HG03108 (cell line): ENCODE data around the gene AIF1L.
"Not testable (repeated sequence)": the region's sequence is repeated elsewhere in the genome, so short reads cannot be mapped to it uniquely, and the experiment has no call there.

Experiments used
- ATAC-seq: cut with Tn5 transposase; IDR thresholded peaks from one replicate; pipeline ENCODE4 v1.9.1; 2021; ENCODE audit warnings: moderate library complexity; ENCODE audit not compliant: unreplicated experiment

AIF1L gene

DNA sequence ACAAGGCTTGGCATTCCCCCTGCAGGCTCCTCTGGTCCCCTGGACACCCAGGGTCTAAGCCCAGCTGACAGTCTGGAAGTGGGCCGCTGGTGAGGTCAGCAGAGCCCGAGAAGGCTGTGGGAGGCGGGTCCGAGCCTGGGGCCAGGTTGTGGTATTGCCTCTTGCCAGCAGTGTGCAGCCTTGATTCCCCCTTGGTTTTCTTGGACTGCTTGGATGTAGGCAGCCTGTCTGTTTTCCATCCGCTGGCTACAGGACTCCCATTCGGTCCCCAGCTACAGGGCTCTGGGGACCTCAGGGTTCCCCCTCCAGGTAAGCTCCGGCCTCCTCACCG lies 1.6 kb downstream of the AIF1L start:
- ATAC-seq: no peak

DNA sequence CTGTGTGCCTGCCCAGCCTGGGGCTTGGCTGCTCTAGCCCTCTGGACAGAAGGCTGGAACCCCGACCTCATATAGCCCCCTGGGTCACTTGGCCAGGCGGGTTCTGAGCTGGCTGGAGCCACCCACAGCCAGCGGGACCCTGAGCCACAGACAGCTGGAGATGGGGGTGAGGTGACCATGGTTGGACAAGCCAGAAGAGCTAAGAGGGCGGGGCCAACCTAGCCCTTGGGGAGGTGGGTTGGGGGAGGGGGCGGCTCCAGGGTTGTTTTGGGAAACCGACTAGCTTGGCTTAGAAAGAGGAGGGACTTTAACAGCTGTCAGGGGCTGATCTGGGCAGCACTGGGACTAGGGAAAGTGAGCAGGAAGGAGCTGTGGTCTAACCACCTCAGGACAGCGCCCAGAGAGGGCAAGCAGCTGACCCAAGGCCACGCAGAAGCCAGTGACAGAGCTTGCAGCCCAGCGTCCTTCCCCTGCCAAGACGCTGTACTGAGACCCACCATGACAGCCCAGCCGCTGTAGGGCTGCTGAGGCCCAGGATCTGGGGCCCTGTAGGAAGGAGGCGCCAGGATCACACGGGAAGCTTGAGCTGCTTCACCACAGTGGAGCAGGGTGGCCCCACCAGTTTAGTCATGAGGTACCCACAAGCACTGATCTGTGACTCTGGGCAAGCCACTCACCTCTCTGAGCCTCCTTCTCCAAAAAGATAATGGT lies 2.2 kb downstream of the AIF1L start:
- ATAC-seq: no peak

DNA sequence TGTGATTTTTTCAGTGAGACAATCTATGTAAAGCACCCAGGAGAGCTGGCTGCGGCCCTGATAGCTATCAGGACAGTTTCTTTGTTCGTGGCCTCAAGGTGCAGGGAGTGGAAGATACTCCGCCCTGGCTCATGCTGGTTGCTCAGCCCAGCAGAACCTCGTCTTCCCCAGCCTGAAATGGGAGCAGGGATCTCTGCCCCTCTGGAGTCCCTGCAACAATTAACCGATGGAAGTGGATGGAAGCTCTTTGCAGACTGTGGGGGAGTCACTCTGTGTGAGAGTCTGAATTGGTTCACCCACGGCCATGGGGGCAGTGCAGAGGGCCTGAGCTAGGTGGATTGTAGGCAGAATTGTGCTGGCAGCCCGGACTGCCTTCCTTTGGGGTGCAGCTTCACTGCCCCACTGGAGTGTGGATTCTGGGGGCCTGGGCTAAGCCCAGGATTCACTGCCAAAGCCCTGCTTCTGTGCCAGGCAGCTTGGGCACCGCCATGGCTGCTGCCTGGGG lies 2.8 kb downstream of the AIF1L start:
- ATAC-seq: no peak

DNA sequence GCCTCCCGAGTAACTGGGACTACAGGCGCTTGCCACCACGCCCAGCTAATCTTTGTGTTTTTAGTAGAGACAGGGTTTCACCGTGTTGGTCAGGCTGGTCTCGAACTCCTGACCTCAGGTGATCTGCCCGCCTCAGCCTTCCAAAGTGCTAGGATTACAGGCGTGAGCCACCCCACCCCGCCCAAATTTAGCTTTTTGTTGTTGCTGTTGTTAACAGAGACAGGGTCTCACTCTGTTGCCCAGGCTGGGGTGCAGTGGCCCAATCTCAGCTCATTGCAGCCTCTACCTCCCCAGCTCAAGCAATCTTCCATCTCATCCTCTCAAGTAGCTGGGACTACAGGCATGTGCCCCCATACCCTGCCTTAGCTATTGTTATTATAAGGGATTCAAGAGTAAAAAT lies 3.5 kb downstream of the AIF1L start:
- ATAC-seq: not testable (repeated sequence)

DNA sequence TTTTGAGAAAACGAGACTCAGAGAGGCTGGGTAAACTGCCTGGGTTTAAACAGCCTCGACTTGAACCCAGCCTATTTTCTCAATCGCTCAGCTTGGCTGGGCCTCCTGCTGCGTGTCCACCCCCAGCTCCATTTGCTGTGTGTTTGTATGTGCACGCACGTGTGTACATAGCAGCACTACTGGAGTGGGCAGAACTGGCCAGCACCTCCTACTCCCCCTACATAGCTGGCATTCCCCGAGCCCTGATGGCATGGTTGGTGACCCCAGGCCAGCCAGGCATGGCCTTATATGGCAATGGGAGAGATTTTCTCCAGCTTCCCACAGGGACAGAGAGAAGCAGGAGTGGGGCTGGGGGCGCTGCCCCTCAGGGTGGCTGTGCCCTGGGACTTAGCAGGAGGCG lies 4.1 kb downstream of the AIF1L start:
- ATAC-seq: no peak

DNA sequence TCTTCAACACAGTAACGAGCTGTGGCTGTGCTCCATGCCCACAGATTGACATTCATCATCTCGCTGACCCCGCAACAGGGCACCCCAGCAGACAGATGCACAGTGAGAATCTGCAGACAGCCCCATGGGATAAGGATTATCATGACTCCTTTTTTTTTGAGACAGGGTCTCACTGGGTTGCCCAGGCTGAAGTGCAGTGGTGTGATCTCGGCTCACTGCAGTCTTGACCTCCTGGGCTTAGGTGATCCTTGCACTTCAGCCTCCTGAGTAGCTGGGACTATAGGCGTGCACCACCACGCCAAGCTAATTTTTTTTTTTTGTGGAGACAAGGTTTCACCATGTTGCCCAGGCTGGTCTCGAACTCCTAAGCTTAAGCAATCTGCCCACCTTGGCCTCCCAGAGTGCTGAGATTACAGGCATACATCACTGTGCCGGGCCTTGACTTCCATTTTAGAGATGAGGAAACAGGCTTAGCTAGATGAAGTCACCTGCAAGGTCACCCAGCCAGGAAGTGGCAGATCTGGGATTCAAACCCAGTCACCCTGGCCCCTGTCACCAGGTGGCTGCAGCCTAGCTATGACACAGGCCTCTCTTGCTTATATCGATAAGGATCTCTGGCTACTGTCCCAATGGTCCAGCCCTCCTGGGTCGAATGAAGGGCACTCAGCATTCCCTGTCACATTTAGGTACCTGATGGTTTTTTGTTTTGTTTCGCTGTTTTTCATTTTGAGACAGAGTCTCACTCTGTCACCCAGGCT lies 5.1 kb downstream of the AIF1L start:
- no peak for ATAC-seq

DNA sequence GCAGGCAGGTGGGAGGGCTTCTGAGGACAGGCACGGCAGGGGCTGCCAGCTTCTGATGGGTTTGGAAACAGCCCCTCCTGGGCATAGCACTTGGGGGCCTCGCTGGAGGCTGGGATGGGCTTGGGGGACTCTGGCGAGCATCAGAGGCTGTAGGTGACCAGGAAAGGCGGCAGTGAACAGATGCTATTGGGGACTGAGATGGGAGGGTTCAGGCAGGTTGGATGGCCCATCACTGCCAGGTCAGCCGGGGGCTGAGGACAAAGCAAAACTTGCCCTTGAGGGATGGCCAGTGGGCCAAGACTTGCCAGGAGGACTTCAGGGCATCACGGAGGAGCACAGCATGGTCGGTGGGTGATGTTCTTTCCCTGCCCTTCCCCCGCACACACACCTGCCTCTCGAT lies 6.7 kb downstream of the AIF1L start:
- no peak for ATAC-seq

DNA sequence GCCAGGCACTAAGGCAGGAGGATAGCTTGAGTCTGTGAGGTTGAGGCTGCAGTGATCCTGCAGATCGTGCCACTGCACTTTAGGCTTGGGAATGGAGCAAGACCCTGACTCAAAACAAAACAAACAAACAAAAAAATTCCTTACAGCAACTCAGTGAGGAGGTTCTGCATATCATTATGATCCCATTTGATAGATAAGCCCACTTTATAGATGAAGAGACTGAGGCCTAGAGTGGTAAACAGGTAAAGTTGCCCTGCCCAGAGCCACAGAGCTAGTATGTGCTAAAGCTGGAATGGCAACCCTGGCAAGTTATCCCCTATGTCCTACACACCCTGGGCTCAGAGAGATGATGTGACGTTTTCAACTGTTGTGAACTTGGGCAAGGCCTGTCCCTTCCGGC lies 7.2 kb downstream of the AIF1L start:
- no peak for ATAC-seq

DNA sequence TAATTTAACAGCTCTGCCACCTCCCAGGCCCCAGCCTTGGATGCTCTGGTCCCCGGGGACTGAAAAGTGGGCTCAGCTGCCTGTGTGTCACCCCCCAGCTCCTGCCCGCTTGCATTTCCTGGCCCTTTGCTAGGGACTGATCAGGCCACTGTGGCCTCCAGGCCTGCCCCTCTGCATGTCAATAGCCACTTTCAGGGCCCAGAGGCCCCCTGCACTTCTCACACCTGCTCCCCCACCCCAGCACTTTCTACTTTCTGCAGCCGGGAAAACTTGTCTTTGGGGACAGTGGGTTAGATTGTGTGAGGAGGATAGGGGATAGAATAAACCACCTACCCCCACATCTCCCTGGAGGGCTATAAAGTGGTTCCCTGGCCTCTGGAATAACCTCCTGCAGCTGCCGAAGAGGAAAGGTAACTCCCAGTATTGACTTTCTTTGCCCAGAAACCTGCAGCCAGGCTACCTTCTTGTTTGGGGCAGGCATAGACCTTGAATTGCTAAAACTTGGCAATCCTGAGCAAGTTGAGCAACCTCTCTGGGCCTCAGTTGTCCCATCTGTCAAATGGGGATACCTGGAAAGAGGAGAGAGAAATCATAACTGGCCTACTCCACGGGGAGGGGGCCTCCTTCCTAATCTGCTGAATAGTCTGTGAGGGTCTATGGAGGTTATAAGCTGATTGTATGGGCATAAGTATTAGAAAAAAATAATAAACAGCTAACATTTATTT lies 7.8 kb downstream of the AIF1L start:
- ATAC-seq: no peak

DNA sequence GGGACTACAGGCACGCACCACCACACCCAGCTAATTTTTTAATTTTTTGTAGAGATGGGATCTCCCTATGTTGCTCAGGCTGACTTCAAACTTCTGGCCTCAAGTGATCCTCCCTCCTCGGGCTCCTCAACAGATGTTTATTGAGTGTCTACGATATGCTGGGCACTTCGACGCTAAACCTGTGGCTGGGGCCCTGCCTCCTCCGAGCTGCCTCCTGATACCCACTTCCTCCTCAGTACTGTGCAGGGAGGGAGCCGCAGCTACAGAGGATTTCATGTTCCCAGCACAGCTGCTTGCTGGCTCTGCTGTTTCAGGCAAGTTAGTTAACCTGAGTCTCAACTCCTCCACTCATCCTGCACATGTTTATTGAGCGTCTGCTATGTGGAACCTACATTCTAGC lies 9.6 kb downstream of the AIF1L start:
- ATAC-seq: no peak

DNA sequence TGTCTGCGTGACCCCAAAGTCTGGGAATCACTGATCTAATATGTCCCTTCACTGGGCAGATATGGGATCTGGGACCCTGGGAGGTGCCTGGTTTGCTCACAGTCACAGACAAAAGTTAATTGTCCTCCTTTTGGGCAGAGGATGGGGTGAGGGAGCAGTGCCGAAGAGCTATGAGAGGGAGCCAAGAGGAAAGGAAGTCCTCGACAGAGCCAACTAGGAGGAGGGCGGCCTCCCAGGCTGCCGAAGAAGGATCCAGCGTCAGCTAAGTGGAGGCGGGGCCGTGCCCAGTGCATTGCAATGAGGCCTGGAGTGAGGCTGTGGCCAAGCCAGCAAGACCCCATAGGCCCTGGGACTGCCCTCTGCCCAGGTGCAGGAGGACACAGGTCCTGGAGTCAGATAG lies 11.4 kb downstream of the AIF1L start:
- ATAC-seq: no peak

DNA sequence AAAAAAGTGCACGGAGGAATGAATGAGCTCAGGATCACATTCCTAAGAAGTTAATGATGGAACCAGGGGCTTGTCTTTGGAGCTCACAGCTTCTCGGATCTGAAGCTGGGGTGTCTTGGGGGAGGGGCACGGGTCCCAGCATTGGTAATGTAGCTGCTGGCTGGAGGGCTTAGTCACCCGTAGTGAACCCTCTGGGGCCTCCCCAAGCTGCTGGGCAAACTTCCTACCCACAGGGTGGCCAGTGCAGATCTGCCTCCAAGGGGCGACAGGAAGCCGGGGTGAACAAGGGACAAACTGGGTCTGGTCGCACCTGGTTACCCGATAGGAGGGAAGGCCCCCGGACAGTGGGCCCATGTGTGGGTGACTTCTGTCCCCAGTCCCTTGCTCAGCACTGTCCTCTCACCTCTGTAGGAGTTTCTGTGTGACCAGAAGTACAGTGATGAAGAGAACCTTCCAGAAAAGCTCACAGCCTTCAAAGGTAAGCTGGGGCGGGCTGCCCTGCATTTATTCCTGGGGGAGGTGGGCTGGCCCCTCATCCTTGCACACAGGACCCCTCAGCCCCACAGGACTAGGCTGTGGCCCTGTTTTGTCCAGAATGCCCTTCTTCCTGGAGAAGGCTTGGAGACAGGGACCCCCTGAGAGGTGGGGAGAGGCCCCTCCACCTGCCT lies 15.0 kb downstream of the AIF1L start:
- ATAC-seq: no peak

DNA sequence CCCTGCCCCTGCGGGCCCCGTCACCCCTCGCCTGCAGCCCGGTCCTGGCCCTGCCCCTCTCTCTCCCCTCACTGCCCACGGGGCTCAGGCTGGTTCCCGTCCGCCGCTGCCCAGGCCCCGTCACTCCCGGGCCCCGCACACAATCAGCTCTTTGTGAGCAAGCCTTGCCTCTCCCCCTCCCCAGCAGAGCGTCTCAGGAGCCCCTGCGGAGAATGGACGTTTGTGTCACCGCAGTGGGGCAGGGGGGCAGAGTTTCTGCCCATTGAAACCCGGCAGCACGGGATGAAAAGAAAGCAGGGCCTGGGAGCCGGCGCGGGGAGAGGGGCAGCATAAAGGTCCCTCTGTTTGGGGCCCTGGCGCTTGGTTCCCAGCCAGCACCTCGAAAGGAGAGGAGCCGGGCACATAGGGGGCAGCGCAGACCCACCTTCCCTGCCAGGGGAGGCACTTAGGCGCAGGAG lies 15.6 kb downstream of the AIF1L start:
- no peak for ATAC-seq

DNA sequence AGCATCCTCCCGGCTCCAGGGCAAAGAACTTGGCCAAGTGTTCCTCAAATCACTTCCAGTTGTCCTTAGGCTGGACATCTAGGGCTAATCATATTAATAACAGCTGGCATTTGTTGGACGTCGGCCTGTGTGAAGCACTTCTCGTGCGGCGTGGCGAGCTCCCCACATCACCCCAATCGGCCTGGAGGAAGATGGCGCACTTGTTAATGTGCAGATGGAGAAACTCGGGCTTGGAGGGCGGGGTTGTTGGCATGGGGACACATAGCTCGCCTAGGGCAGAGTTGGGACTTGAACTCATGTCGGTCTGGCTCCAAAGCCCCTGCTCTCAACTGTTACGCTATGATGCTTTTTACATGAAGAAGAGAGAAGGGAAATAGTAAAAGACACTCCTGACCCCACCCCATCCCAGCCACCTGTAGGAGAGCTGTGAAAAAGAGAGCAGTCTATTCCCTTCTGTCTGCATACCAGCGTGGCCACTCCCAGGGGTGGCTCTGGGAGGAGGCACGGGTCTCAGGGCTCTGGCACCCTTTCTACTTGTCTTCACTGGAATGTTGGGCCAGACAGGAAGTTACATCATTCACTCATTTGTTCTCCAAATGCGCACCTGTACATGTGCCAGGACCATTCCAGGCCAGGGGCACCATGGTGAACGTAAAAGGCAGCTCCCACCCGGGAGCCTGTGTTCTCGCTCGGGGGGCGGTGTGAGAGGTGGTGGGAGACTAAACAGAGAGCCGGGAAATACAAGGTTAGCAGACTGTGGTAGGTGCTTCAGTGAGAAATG lies 16.2 kb downstream of the AIF1L start:
- ATAC-seq: no peak

DNA sequence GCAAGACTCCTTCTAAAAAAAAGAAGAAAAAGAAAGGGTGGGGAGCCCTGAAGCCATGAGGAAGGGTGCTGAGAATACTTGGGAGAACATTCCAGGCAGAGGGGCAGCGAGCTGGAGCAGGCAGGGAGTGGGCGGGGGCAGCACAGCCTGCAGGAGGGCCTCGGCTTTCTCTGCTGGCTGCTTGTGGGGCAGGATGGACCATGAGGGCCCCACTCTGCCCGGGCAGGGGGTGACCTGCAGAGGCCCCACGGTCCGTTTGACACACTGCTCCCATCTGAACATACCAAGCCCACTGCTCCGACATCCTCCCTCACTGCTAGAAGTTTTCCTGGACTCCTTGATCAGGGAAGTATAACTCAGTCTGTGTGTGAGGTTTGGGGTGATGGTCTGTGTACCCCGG lies 17.3 kb downstream of the AIF1L start:
- ATAC-seq: no peak

DNA sequence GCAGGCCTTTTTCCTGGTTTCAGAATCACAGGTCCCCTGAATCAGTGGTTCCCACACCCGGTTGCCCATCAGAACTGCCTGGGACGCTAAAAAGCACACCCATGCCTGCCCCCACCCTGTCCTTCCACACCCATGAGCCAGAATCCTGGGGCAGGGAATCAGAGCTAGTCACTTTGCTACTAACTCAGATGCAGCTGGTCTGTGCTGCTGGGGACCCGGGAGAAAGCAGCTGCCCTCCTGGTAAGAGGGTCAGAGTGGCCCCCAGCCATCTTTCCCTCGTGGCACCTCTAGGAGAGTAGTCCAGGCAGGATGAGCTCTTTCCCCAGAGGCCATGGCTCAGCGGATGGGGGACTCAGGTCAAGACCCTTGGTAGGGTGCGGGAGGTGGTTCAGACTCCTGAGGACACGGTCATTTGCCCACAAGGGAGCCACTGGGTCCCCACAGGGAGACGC lies 17.8 kb downstream of the AIF1L start:
- no peak for ATAC-seq

DNA sequence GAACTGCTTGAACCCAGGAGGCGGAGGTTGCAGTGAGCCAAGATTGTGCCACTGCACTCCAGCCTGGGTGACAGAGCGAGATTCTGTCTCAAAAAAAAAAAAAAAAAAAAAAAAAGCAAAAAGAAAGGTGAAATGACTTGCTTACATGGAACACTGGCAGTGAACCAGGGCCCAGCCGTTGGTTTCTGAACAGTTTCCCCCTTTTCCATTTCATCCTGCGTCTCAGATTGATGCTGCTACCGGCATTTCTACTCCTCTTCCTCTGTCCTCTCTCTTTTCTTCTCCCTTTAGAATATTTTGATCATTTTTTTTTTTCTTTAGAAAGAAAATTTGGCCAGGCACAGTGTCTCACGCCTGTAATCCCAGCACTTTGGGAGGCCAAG lies 19.0 kb downstream of the AIF1L start:
- ATAC-seq: not testable (repeated sequence)

DNA sequence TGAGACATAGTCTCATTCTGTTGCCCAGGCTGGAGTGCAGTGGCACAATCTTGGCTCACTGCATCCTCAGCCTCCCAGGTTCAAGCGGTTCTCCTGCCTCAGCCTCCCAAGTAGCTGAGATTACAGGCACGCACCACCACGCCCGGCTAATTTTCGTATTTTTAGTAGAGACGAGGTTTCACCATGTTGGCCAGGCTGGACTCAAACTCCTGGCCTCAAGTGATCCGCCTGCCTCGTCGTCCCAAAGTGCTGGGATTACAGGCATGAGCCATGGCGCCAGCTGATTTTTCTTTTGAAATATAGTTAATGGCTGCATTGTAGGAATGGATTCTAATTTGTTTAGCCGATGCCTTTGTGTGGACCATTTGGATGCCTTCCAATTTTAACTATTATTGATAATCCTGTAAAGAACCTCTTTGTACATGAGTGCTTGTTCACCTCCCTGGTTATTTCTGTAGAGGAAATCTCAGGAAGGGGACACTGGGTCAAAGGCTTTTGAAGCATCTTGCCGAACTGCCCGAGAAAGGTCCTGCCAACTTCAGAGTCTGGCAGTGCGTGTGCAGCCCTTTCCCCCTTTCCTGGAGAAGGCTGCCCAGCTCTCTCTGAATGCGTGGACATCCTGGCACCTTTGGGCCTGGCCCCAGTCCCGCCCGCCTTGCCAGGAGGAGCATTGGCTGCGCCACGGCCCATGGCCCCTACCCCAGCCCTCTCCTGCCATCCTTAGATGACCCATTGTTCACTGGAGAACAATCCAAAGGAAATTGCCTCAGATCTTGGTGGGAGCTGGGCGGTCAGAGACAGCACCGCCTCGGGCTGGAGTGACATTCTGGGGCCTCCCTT lies 20.2 kb downstream of the AIF1L start:
- ATAC-seq: no peak

DNA sequence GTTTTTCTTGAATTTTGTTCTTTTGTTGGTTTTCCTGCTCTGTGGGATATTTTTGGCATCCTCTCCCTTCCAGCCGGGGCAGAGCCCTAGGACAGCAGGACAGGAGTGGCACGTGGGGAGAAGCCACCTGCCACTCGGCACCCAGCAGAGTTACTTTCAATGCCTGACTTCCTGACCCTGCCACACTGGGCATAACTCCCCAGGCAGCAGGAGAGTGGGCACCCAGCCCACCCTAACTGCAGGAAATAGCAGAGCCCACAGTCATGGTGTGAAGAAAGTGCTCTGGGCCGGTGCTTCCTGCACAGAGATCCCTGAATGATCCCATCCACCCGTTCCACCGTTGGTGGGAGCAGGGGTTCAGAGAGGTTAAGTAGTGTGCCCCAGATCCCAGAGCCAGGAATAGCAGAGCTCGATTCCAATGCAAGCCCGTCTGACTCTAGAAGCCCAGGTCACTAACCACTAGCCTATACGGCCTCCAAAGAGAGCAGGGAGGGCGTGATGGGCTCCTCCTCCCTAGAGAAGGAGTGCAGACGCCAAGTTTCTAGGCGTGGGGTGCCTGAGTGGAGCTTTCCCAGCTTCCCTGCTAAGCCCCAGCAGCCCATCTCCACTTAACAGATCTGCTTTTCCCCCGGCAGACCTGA lies 20.9 kb downstream of the AIF1L start:
- ATAC-seq: no peak
